GM06990 (cell line): Measurements from ENCODE around the gene GNAQ.
"Not testable (repeated sequence)": the region's sequence is repeated elsewhere in the genome, so short reads cannot be mapped to it uniquely, and the experiment has no call there.

Experiments
- DNase-seq: peaks from one replicate; pipeline ENCODE4 v3.0.0-alpha.2; 2011; ENCODE audit not compliant: insufficient read length; ENCODE audit errors: extremely low read depth
- H3K27me3 ChIP-seq: replicated peaks from 2 replicates; pipeline ENCODE4 v1.6.0; 2011; ENCODE audit warnings: low read length; ENCODE audit not compliant: control insufficient read depth, insufficient read depth
- H3K36me3 ChIP-seq: 2 replicates; pipeline ENCODE4 v1.5.1; 2011; ENCODE audit warnings: low read length; ENCODE audit not compliant: control insufficient read depth, insufficient read depth
- H3K4me3 ChIP-seq: replicated peaks from 2 replicates; pipeline ENCODE4 v1.5.1; 2011; ENCODE audit warnings: low read depth, mild to moderate bottlenecking, control low read depth, low read length
- TF ChIP-seq, protein P1 (sequence below): IDR thresholded peaks from 2 replicates; pipeline ENCODE4 v1.5.1; 2011; ENCODE audit warnings: low read length, control low read depth, mild to moderate bottlenecking, inconsistent platforms; ENCODE audit not compliant: insufficient read depth, poor library complexity, severe bottlenecking

The GNAQ gene

DNA sequence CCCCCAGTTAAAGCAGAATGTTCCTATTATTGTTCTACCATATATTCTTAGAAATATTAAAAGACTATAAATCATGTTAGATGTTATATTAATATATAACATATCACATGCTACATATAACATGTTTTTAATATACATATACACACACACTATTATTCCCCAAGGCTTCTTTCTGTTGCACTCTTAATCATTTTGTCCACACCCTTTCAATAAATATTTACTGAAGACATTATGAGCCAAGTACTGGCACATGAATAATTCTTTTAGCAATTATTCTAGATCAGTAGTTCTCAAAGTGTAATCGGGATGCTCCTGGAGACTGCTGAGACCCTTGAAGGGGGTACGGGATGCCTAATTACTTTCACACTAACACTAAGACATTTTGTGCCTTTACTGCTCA, 143.9 kb downstream of the GNAQ start:
- DNase-seq, result no peak
- TF ChIP-seq, protein P1, sequence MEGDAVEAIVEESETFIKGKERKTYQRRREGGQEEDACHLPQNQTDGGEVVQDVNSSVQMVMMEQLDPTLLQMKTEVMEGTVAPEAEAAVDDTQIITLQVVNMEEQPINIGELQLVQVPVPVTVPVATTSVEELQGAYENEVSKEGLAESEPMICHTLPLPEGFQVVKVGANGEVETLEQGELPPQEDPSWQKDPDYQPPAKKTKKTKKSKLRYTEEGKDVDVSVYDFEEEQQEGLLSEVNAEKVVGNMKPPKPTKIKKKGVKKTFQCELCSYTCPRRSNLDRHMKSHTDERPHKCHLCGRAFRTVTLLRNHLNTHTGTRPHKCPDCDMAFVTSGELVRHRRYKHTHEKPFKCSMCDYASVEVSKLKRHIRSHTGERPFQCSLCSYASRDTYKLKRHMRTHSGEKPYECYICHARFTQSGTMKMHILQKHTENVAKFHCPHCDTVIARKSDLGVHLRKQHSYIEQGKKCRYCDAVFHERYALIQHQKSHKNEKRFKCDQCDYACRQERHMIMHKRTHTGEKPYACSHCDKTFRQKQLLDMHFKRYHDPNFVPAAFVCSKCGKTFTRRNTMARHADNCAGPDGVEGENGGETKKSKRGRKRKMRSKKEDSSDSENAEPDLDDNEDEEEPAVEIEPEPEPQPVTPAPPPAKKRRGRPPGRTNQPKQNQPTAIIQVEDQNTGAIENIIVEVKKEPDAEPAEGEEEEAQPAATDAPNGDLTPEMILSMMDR, result no peak
- Histone ChIP-seq H3K36me3 (no peaks in the 10 kb centered on the region), H3K27me3 (no peaks in the 10 kb centered on the region), H3K4me3 (no peak overlapping the region)

DNA sequence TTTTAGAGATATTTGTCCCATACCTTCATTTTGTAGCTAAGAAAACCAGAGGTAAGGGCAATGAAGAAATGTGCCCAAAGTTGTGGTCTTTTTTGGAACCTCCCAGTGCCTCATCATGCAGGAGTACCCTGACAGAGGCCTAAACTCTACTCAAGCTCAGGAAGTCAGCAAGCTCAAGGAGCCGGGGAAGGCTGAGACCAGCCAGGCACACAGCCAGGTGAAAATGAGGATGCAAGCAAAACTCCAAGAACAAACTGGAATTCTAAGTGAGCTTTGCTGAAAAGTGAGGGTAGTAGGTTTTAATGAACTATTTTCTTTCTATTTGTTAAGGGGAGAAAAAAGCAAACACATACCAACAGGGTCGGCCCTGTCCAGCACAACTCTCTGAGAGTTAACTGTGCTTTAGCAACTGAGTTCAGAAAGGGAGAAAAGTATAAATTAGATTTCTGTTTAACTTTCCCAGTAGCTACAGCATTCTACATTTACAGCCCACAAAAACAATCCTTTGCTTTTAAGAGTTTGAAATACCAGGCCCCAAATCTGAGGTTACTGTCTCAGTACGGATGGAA, 146.4 kb downstream of the GNAQ start:
- Histone ChIP-seq H3K4me3 (no peak overlapping the region), H3K36me3 (no peaks in the 10 kb centered on the region), H3K27me3 (no peaks in the 10 kb centered on the region)
- no peak for DNase-seq
- TF ChIP-seq, protein P1, result no peak

DNA sequence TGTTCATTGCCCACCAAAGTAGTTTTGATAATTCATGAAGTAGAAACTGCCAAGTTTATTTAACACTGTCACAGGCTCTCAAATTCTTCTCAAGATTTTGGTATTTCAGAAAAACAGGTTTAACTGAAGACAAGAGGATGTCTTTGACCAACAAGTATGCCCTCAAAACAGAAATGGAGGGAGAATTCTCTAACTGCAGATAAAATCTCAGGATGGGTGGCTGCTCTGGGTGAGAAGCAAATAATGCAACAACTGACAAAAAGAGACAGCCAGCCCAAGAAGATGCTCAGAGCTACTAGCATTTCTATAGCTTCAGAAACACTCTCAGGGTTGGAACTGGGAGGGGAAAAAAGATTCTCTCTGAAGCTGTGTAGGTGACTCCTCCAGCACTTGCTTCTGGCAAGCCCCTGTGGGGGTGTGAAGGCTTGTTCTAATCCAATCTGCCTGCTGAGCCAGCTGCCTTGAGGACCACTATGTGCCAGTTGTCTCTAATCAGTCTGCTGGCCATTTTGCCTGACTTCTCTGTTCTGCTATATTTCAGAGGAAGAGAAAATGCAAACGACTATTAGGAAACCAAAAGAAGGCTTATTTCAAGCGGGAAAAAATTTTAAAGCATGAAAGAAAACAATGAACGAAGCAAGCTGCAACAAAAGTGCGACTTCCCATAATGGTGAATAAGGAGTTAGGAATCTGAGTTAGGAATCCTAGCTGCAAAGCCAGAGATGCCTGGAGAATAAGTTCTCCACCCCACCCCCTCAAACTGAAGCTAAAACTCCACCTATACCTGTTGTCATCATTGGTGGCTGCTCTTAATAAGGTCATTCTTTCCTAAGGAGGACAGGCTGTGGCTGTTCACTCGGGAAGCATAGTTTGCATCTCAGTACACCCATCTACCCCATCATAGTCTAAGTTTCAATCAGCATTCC, 147.5 kb downstream of the GNAQ start:
- no peak for DNase-seq
- Histone ChIP-seq H3K27me3 (no peaks in the 10 kb centered on the region), H3K36me3 (no peaks in the 10 kb centered on the region), H3K4me3 (no peak overlapping the region)
- TF ChIP-seq, protein P1, result no peak

DNA sequence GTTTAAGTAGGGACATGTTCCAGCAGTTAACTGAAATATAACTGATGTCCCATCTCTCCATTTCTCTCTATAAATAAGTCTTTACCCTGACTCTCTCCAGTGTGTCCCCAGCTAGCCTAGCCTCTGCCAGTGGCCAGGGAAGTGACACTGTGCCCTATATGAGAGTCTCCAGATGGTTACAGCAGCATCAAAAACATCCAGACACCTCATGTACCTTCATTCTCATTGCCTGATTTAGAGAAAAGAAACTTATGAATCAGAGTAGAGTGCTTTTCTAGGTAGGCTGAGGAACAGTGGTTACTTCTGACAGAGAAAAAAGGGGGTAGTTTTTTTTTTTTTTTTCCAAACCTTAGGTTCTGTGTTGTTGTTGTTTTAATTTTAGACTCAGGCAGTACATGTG, 148.5 kb downstream of the GNAQ start:
- DNase-seq, result no peak
- no peaks in the 10 kb centered on the region for H3K36me3 ChIP-seq
- TF ChIP-seq, protein P1, result no peak
- no peaks in the 10 kb centered on the region for H3K27me3 ChIP-seq
- no peak overlapping the region for H3K4me3 ChIP-seq

DNA sequence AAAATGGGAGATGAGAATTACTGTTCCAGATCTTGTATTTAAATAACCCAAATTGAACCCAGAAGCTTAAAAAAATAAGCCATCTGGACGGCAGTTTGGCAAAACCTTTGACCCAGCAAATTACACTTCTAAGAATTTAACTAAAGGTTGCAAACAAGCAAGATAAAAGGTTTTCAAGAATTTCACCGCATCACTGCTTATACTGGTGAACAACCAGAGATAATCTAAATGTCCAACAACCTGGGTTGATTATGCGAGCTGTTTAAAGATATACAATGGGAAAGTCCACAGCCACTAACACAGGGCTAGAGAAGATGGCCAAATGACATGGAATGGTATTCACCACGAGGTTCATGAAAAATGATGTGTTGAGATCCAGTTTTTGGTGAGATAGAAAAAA, 149.3 kb downstream of the GNAQ start:
- H3K27me3 ChIP-seq, result no peaks in the 10 kb centered on the region
- no peaks in the 10 kb centered on the region for H3K36me3 ChIP-seq
- no peak overlapping the region for H3K4me3 ChIP-seq
- DNase-seq, result no peak
- TF ChIP-seq, protein P1, result no peak

DNA sequence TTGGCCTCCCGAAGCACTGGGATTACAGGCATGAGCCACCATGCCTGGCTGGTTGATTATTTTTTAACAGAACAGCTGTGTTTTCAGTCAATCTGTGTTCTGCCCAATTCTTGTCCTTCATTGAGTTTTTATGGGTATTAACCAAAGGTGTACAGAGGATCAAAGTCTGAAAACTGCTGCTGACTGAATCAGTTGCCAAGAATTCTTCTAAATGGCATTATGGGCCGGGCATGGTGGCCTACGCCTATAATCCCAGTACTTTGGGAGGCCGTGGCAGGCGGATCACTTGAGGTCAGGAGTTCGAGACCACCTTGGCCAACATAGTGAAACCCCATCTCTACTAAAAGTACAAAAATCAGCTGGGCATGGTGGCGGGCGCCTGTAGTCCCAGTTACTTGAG, 150.0 kb downstream of the GNAQ start:
- DNase-seq, H3K27me3 ChIP-seq, H3K36me3 ChIP-seq, H3K4me3 ChIP-seq: not testable (repeated sequence)
